ENCODE data around the gene CAMTA1.

The CAMTA1 gene

DNA sequence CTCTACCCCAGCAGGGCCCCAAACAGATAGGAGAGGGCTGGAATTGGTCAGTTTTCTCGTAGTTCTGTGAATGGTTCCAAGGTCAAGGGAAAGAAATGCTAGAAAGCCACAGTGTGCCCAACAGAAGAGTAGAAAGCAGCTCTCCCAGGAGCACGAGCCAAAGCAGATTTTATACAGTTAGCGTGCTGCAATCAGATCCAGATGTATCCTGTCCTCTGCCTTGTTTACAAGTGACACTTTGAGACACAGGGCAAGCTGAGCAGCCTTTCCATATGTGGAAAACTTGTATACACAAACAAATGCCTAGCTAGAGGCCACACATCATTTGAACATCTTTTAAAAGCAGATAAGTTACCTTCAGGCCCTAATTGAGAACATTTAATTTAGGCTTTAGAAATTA lies 992.3 kb downstream of the CAMTA1 start:
- TF ChIP-seq BACH2 (CRISPR knock-in tag; IDR thresholded peaks at IDR 0.05; ENCODE audit: borderline replicate concordance), result no peak
- TF ChIP-seq ZC3H10 (CRISPR knock-in tag; IDR thresholded peaks at IDR 0.05), result no peak
- TF ChIP-seq GLIS3 (CRISPR knock-in tag; IDR thresholded peaks at IDR 0.05), result no peak
- no peak for TF ChIP-seq CSRNP3 (CRISPR knock-in tag; IDR thresholded peaks at IDR 0.05)
- TF ChIP-seq ARNTL (CRISPR knock-in tag; IDR thresholded peaks at IDR 0.05; ENCODE audit: borderline replicate concordance, low read depth), result no peak
- TF ChIP-seq SNAI2 (CRISPR knock-in tag; IDR thresholded peaks at IDR 0.05), result no peak
- TF ChIP-seq RARB (CRISPR knock-in tag; IDR thresholded peaks at IDR 0.05), result no peak
- TF ChIP-seq, protein P1, sequence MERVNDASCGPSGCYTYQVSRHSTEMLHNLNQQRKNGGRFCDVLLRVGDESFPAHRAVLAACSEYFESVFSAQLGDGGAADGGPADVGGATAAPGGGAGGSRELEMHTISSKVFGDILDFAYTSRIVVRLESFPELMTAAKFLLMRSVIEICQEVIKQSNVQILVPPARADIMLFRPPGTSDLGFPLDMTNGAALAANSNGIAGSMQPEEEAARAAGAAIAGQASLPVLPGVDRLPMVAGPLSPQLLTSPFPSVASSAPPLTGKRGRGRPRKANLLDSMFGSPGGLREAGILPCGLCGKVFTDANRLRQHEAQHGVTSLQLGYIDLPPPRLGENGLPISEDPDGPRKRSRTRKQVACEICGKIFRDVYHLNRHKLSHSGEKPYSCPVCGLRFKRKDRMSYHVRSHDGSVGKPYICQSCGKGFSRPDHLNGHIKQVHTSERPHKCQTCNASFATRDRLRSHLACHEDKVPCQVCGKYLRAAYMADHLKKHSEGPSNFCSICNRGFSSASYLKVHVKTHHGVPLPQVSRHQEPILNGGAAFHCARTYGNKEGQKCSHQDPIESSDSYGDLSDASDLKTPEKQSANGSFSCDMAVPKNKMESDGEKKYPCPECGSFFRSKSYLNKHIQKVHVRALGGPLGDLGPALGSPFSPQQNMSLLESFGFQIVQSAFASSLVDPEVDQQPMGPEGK (CRISPR knock-in tag; IDR thresholded peaks at IDR 0.05; ENCODE audit: borderline replicate concordance), result no peak
- TF ChIP-seq PPARA (CRISPR knock-in tag; IDR thresholded peaks at IDR 0.05; ENCODE audit: borderline replicate concordance), result no peak
- TF ChIP-seq ZFP3 (CRISPR knock-in tag; IDR thresholded peaks at IDR 0.05), result no peak
- no peak for TF ChIP-seq ZNF8 (CRISPR knock-in tag; IDR thresholded peaks at IDR 0.05)
- no peak for TF ChIP-seq TCF4 (CRISPR knock-in tag; IDR thresholded peaks at IDR 0.05; ENCODE audit: borderline replicate concordance)
- no peak for TF ChIP-seq OSR1 (CRISPR knock-in tag; IDR thresholded peaks at IDR 0.05)
- no peak for TF ChIP-seq ZNF565 (CRISPR knock-in tag; conservative IDR thresholded peaks at IDR 0.05; ENCODE audit: low read depth)
- TF ChIP-seq TSHZ2 (CRISPR knock-in tag; IDR thresholded peaks at IDR 0.05), result no peak
- TF ChIP-seq ESRRG (CRISPR knock-in tag; IDR thresholded peaks at IDR 0.05), result no peak
- no peak for TF ChIP-seq TOX (CRISPR knock-in tag; IDR thresholded peaks at IDR 0.05; ENCODE audit: borderline replicate concordance)
- no peak for TF ChIP-seq ZNF70 (CRISPR knock-in tag; IDR thresholded peaks at IDR 0.05)
- no peak for TF ChIP-seq ZFP30 (CRISPR knock-in tag; IDR thresholded peaks at IDR 0.05)
- ATAC-seq, result no peak

GRCh38 chr1:7778133-7778628 lies 992.9 kb downstream of the CAMTA1 start:
- TF ChIP-seq ZNF565 (CRISPR knock-in tag; conservative IDR thresholded peaks at IDR 0.05; ENCODE audit: low read depth) (no peak), TSHZ2 (CRISPR knock-in tag; IDR thresholded peaks at IDR 0.05) (no peak), CREB5 (CRISPR knock-in tag; IDR thresholded peaks at IDR 0.05; ENCODE audit: low read depth) (no peak), TCF4 (CRISPR knock-in tag; IDR thresholded peaks at IDR 0.05; ENCODE audit: borderline replicate concordance) (no peak), BACH2 (CRISPR knock-in tag; IDR thresholded peaks at IDR 0.05; ENCODE audit: borderline replicate concordance) (no peak), ZNF8 (CRISPR knock-in tag; IDR thresholded peaks at IDR 0.05) (no peak), CSDC2 (CRISPR knock-in tag; IDR thresholded peaks at IDR 0.05) (no peak), PPARA (CRISPR knock-in tag; IDR thresholded peaks at IDR 0.05; ENCODE audit: borderline replicate concordance) (no peak), GLIS3 (CRISPR knock-in tag; IDR thresholded peaks at IDR 0.05) (no peak), OSR1 (CRISPR knock-in tag; IDR thresholded peaks at IDR 0.05) (no peak), ZFP3 (CRISPR knock-in tag; IDR thresholded peaks at IDR 0.05) (no peak), TOX (CRISPR knock-in tag; IDR thresholded peaks at IDR 0.05; ENCODE audit: borderline replicate concordance) (no peak), SNAI2 (CRISPR knock-in tag; IDR thresholded peaks at IDR 0.05) (no peak), ARNTL (CRISPR knock-in tag; IDR thresholded peaks at IDR 0.05; ENCODE audit: borderline replicate concordance, low read depth) (no peak), ZC3H10 (CRISPR knock-in tag; IDR thresholded peaks at IDR 0.05) (no peak), CSRNP3 (CRISPR knock-in tag; IDR thresholded peaks at IDR 0.05) (no peak), ZNF70 (CRISPR knock-in tag; IDR thresholded peaks at IDR 0.05) (no peak), ESRRG (CRISPR knock-in tag; IDR thresholded peaks at IDR 0.05) (no peak), ISL1 (CRISPR knock-in tag; IDR thresholded peaks at IDR 0.05) (no peak)
- TF ChIP-seq, protein P1 (CRISPR knock-in tag; IDR thresholded peaks at IDR 0.05; ENCODE audit: borderline replicate concordance), result no peak
- no peak for ATAC-seq
